ENCODE results near the gene CTNNA3.

The CTNNA3 gene

DNA sequence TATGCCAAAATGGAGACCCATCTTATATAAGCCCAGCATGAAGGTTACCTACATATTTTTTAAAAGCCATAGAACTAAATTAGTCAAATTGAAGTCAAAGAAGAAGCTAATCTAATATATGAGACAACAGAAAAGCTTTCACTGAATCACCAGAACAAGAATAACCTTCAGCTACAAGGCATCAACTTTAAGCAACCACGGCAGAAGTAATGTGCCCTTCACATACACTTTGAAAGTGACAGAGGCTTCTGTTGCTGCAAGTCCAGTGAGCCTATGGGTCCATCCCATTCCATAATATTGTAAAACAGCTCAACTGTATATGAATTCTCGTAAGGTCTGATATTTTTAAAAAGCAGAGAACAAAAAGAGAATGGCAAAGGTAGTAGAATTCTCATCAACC lies 36.5 kb downstream of the CTNNA3 start:
- TF ChIP-seq ZNF335 (tag by site-specific recombination; conservative IDR thresholded peaks at IDR 0.05), result no peak
- no peak for TF ChIP-seq GLI4 (tag by site-specific recombination; IDR thresholded peaks at IDR 0.05)
- TF ChIP-seq ZNF600 (tag by site-specific recombination; IDR thresholded peaks at IDR 0.05), result no peak
- ChIA-PET CTCF (interaction anchor here (1.3 to 1.4 kb wide), 2 partner anchors 120 to 129 kb away, joined by 4 to 5 read pairs; no protein-coding TSS in a partner anchor), POLR2A (no interaction called here)
- H3K36me3 ChIP-seq (ENCODE audit: control insufficient read depth in 2 of 2, insufficient read depth in 1 of 2, low read length in 2 of 2), result no peaks in the 10 kb centered on the region
- no peak overlapping the region for H3K27ac ChIP-seq (ENCODE audit: extremely low read depth, low read depth, low read length)
- H3K9me3 ChIP-seq (ENCODE audit: control insufficient read depth, insufficient read depth, low read depth, low read length), result no peaks in the 10 kb centered on the region
- no peak overlapping the region for H3K4me3 ChIP-seq (ENCODE audit: low read depth, low read length)
- no peaks in the 10 kb centered on the region for H3K4me1 ChIP-seq (ENCODE audit: control insufficient read depth, insufficient read depth, low read length)

DNA sequence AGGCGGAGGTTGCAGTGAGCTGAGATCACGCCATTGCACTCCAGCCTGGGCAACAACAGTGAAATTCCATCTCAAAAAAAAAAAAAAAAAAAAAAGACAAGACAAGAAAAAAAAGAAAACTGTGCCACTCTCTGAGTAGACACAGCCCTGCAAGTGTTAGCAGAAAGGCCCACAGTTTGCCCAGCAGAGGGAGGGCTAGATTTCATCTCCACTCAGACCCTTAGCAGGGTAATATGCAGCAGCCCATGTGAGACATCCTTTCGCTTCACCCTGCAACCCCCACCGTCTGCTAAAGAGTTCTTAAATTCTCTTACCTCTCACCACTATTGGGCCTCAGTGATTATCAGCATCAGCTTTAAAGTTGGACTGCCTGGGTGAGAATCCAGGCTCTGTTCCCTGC lies 38.2 kb downstream of the CTNNA3 start:
- no peaks in the 10 kb centered on the region for H3K36me3 ChIP-seq (ENCODE audit: control insufficient read depth in 2 of 2, insufficient read depth in 1 of 2, low read length in 2 of 2)
- POLR2A ChIA-PET, result no interaction called here
- no peaks in the 10 kb centered on the region for H3K4me1 ChIP-seq (ENCODE audit: control insufficient read depth, insufficient read depth, low read length)
- TF ChIP-seq ZNF585B (tag by site-specific recombination; IDR thresholded peaks at IDR 0.05) (no peak), ZNF23 (tag by site-specific recombination; IDR thresholded peaks at IDR 0.05; ENCODE audit: borderline replicate concordance) (no peak), ZNF561 (tag by site-specific recombination; IDR thresholded peaks at IDR 0.05; ENCODE audit: borderline replicate concordance) (no peak), TCF7L2 (IDR thresholded peaks at IDR 0.05; ENCODE audit: borderline replicate concordance, low read depth, low read length) (no peak), ZNF600 (tag by site-specific recombination; IDR thresholded peaks at IDR 0.05) (no peak), ZNF416 (tag by site-specific recombination; IDR thresholded peaks at IDR 0.05) (no peak), EGR2 (tag by site-specific recombination; IDR thresholded peaks at IDR 0.05; ENCODE audit: low read depth) (no peak), ZNF157 (tag by site-specific recombination; IDR thresholded peaks at IDR 0.05) (no peak)
- TF ChIP-seq, protein P1, sequence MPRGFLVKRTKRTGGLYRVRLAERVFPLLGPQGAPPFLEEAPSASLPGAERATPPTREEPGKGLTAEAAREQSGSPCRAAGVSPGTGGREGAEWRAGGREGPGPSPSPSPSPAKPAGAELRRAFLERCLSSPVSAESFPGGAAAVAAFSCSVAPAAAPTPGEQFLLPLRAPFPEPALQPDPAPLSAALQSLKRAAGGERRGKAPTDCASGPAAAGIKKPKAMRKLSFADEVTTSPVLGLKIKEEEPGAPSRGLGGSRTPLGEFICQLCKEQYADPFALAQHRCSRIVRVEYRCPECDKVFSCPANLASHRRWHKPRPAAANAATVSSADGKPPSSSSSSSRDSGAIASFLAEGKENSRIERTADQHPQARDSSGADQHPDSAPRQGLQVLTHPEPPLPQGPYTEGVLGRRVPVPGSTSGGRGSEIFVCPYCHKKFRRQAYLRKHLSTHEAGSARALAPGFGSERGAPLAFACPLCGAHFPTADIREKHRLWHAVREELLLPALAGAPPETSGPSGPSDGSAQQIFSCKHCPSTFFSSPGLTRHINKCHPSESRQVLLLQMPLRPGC (tag by site-specific recombination; IDR thresholded peaks at IDR 0.05), result no peak
- TF ChIP-seq, protein P2, sequence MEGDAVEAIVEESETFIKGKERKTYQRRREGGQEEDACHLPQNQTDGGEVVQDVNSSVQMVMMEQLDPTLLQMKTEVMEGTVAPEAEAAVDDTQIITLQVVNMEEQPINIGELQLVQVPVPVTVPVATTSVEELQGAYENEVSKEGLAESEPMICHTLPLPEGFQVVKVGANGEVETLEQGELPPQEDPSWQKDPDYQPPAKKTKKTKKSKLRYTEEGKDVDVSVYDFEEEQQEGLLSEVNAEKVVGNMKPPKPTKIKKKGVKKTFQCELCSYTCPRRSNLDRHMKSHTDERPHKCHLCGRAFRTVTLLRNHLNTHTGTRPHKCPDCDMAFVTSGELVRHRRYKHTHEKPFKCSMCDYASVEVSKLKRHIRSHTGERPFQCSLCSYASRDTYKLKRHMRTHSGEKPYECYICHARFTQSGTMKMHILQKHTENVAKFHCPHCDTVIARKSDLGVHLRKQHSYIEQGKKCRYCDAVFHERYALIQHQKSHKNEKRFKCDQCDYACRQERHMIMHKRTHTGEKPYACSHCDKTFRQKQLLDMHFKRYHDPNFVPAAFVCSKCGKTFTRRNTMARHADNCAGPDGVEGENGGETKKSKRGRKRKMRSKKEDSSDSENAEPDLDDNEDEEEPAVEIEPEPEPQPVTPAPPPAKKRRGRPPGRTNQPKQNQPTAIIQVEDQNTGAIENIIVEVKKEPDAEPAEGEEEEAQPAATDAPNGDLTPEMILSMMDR (tag by site-specific recombination; IDR thresholded peaks at IDR 0.05), result no peak
- TF ChIP-seq, protein P3, sequence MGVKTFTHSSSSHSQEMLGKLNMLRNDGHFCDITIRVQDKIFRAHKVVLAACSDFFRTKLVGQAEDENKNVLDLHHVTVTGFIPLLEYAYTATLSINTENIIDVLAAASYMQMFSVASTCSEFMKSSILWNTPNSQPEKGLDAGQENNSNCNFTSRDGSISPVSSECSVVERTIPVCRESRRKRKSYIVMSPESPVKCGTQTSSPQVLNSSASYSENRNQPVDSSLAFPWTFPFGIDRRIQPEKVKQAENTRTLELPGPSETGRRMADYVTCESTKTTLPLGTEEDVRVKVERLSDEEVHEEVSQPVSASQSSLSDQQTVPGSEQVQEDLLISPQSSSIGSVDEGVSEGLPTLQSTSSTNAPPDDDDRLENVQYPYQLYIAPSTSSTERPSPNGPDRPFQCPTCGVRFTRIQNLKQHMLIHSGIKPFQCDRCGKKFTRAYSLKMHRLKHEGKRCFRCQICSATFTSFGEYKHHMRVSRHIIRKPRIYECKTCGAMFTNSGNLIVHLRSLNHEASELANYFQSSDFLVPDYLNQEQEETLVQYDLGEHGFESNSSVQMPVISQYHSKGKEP (tag by site-specific recombination; IDR thresholded peaks at IDR 0.05), result no peak
- TF ChIP-seq, protein P4, sequence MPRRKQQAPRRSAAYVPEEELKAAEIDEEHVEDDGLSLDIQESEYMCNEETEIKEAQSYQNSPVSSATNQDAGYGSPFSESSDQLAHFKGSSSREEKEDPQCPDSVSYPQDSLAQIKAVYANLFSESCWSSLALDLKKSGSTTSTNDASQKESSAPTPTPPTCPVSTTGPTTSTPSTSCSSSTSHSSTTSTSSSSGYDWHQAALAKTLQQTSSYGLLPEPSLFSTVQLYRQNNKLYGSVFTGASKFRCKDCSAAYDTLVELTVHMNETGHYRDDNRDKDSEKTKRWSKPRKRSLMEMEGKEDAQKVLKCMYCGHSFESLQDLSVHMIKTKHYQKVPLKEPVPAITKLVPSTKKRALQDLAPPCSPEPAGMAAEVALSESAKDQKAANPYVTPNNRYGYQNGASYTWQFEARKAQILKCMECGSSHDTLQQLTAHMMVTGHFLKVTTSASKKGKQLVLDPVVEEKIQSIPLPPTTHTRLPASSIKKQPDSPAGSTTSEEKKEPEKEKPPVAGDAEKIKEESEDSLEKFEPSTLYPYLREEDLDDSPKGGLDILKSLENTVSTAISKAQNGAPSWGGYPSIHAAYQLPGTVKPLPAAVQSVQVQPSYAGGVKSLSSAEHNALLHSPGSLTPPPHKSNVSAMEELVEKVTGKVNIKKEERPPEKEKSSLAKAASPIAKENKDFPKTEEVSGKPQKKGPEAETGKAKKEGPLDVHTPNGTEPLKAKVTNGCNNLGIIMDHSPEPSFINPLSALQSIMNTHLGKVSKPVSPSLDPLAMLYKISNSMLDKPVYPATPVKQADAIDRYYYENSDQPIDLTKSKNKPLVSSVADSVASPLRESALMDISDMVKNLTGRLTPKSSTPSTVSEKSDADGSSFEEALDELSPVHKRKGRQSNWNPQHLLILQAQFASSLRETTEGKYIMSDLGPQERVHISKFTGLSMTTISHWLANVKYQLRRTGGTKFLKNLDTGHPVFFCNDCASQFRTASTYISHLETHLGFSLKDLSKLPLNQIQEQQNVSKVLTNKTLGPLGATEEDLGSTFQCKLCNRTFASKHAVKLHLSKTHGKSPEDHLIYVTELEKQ (tag by site-specific recombination; IDR thresholded peaks at IDR 0.05; ENCODE audit: borderline replicate concordance), result no peak
- CTCF ChIA-PET, result interaction anchor here (1.7 kb wide), 1 partner anchor 9 kb away, joined by 6 read pairs; no protein-coding TSS in a partner anchor
- no peak overlapping the region for H3K4me3 ChIP-seq (ENCODE audit: low read depth, low read length)
- no peaks in the 10 kb centered on the region for H3K9me3 ChIP-seq (ENCODE audit: control insufficient read depth, insufficient read depth, low read depth, low read length)
- no peak overlapping the region for H3K27ac ChIP-seq (ENCODE audit: extremely low read depth, low read depth, low read length)
